ENCODE results near the gene ENPP7. TPM values are rescaled to one million over a fixed set of nuclear protein-coding genes. Genes with fewer than 3 reads are reported as not detected.

ENPP7 gene
- polyA plus RNA-seq, 1 experiment, result not detected

DNA sequence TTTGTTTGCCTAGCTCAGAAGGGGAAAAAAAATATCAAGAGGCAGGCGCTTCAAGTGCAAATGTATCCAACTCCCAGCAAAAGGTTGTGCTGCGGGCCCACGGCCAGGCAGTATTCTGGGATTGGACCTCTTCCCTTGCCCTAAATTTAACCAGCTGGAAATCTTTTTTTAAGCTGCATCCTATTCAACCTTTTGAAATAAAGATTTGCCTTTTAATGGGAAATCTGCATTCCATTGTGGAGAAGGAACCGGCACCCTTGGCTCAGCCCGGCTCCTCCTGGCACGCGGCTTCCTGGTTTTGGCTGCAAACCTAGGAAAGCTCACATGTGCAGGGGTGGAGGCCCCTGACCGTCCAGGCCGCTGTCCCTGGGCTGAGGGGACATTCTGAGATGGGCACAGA lies 38.8 kb upstream of the ENPP7 start:
- no peak overlapping the region for H3K27ac ChIP-seq (ENCODE audit: low read depth, low read length)
- POLR2A ChIA-PET, result no interaction called here
- no peaks in the 10 kb centered on the region; the same call in 1 of the 2 replicates for H3K9me3 ChIP-seq (ENCODE audit: control insufficient read depth, insufficient read depth, low read length)
- TF ChIP-seq CTCF (IDR thresholded peaks at IDR 0.05; ENCODE audit: low read depth, low read length), result no peak
- H3K27me3 ChIP-seq (ENCODE audit: control insufficient read depth, insufficient read depth, low read length), result peaks cover 26% of the 10 kb centered on the region
- no peak overlapping the region for H3K4me3 ChIP-seq (ENCODE audit: low read depth, low read length)
- DNase-seq (ENCODE audit: low read depth, low spot score), result no peak
- CTCF ChIA-PET, result interaction anchor here (1.3 kb wide), 1 partner anchor 16 kb away, joined by 4 read pairs; no protein-coding TSS in a partner anchor

GRCh38 chr17:79693419-79693818 lies 37.3 kb upstream of the ENPP7 start:
- POLR2A ChIA-PET, result no interaction called here

GRCh38 chr17:79695293-79695790 lies 35.4 kb upstream of the ENPP7 start:
- ChIA-PET CTCF (interaction anchor here (1.6 kb wide), 1 partner anchor 307 kb away, joined by 4 read pairs; no protein-coding TSS in a partner anchor), POLR2A (no interaction called here)
- H3K27ac ChIP-seq (ENCODE audit: low read depth, low read length), result peak overlapping the region; percentile 11
- no peak overlapping the region for H3K4me3 ChIP-seq (ENCODE audit: low read depth, low read length)
- H3K9me3 ChIP-seq (ENCODE audit: control insufficient read depth, insufficient read depth, low read length), result no peaks in the 10 kb centered on the region; the same call in 1 of the 2 replicates
- no peak for DNase-seq (ENCODE audit: low read depth, low spot score)
- TF ChIP-seq CTCF (IDR thresholded peaks at IDR 0.05; ENCODE audit: low read depth, low read length), result no peak
- H3K27me3 ChIP-seq (ENCODE audit: control insufficient read depth, insufficient read depth, low read length), result peaks cover 34% of the 10 kb centered on the region

More at GRCh38 chr17:79693419-79693818, 37.3 kb upstream of the ENPP7 start:
- no peaks in the 10 kb centered on the region; the same call in 1 of the 2 replicates for H3K9me3 ChIP-seq (ENCODE audit: control insufficient read depth, insufficient read depth, low read length)
- no peak overlapping the region for H3K27ac ChIP-seq (ENCODE audit: low read depth, low read length)
- no peak for TF ChIP-seq CTCF (IDR thresholded peaks at IDR 0.05; ENCODE audit: low read depth, low read length)
- no peak overlapping the region for H3K4me3 ChIP-seq (ENCODE audit: low read depth, low read length)
- DNase-seq (ENCODE audit: low read depth, low spot score), result no peak
- CTCF ChIA-PET, result no interaction called here
- peaks cover 35% of the 10 kb centered on the region for H3K27me3 ChIP-seq (ENCODE audit: control insufficient read depth, insufficient read depth, low read length)

DNA sequence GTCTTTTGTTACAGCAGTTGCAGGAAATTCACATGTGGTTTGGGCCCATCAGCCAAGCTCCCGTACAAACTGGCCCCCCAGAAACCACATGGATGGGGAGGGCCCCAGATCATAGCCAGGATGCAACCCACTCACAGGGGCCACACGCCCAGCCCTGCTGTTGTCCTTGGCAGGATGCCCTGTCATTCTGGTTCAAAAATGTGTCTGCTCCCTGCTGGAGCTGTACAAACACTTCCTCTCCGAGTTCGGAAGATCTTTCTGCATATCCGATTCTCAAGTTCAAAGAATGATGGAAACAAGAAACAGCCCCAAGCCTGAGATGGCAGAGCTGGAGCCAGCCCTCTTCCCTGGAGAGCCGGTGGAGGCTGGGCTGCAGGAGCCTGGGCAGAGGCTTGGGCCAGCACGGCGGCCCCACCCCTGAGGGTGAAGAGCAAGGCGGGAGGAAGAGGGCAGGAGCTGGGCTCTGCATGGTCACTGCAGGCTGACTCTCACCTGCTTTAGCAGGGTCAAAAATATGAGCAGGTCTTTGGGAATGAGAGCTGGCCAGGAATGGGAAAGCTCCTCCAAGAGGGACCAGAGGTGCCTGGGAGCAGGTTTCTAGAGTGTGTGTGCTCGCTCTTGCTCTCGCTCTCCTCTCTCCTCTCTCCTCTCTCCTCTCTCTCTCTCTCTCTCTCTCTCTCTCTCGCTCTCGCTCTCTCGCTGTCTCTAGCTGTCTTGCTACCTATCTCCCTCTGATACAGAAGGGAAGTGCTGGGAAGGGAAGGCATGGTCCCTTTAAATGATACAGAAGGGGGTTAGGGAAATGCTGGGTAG lies 34.7 kb upstream of the ENPP7 start:
- TF ChIP-seq CTCF (IDR thresholded peaks at IDR 0.05; ENCODE audit: low read depth, low read length), result no peak
- ChIA-PET POLR2A (no interaction called here), CTCF (interaction anchor here (1.6 kb wide), 1 partner anchor 308 kb away, joined by 4 read pairs; no protein-coding TSS in a partner anchor)
- Histone ChIP-seq H3K9me3 (ENCODE audit: control insufficient read depth, insufficient read depth, low read length) (no peaks in the 10 kb centered on the region; the same call in 1 of the 2 replicates), H3K4me3 (ENCODE audit: low read depth, low read length) (no peak overlapping the region), H3K27me3 (ENCODE audit: control insufficient read depth, insufficient read depth, low read length) (peaks cover 30% of the 10 kb centered on the region), H3K27ac (ENCODE audit: low read depth, low read length) (peak overlapping the region; percentile 11)
- no peak for DNase-seq (ENCODE audit: low read depth, low spot score)

DNA sequence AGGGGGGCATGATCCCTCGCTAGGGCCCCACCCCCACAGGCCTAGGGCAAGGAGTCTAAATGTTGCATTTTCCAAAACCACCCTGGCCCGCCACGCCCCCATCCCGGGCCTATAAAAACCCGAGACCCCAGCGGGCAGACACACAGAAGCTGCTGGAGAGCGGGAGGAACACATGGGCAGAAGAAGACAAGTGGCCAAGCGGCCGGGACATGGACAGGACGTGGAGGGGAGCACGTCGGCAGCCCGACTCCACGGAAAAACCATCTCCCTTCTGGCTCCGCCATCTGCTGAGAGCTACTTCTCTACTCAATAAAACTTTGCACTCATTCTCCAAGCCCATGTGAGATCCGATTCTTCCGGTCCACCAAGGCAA lies 34.1 kb upstream of the ENPP7 start:
- ChIA-PET POLR2A (no interaction called here), CTCF (no interaction called here)
- no peaks in the 10 kb centered on the region; the same call in 1 of the 2 replicates for H3K9me3 ChIP-seq (ENCODE audit: control insufficient read depth, insufficient read depth, low read length)
- H3K27ac ChIP-seq (ENCODE audit: low read depth, low read length), result no peak overlapping the region
- H3K27me3 ChIP-seq (ENCODE audit: control insufficient read depth, insufficient read depth, low read length), result peaks cover 28% of the 10 kb centered on the region
- no peak for TF ChIP-seq CTCF (IDR thresholded peaks at IDR 0.05; ENCODE audit: low read depth, low read length)
- H3K4me3 ChIP-seq (ENCODE audit: low read depth, low read length), result no peak overlapping the region
- DNase-seq (ENCODE audit: low read depth, low spot score), result no peak

Data from AG04450 (cell line).